Nephron progenitor cell (in vitro differentiated cells): ENCODE measurements around the gene BBS9.

Source experiments
- DNase-seq: peaks from one replicate; pipeline ENCODE4 v3.0.0; 2021
- H3K27ac Mint-ChIP-seq: 2 replicates; pipeline ENCODE4 v1.8.0; 2021; ENCODE audit warnings: mild to moderate bottlenecking, moderate library complexity, mixed read lengths
- H3K27me3 Mint-ChIP-seq: 2 replicates; pipeline ENCODE4 v1.8.0; 2021; ENCODE audit warnings: mild to moderate bottlenecking, low read depth, mixed read lengths; ENCODE audit not compliant: poor library complexity
- H3K36me3 Mint-ChIP-seq: 2 replicates; pipeline ENCODE4 v1.8.0; 2021; ENCODE audit warnings: low read depth, mixed read lengths
- H3K4me1 Mint-ChIP-seq: 2 replicates; pipeline ENCODE4 v1.8.0; 2021; ENCODE audit warnings: mixed read lengths
- H3K4me3 Mint-ChIP-seq: 2 replicates; pipeline ENCODE4 v1.8.0; 2021; ENCODE audit warnings: mild to moderate bottlenecking, moderate library complexity, mixed read lengths
- H3K9me3 Mint-ChIP-seq: 2 replicates; pipeline ENCODE4 v1.8.0; 2021; ENCODE audit warnings: mild to moderate bottlenecking, moderate library complexity, mixed read lengths
- CTCF ChIP-seq: fragments of 200-600 bp; sonication (generic); IDR thresholded peaks from 2 replicates; pipeline ENCODE4 v1.5.0; 2021; ENCODE audit warnings: antibody characterized with exemption

The BBS9 gene

GRCh38 chr7:33192695-33193291, 63.4 kb downstream of the BBS9 start:
- H3K27me3 Mint-ChIP-seq: peaks cover 4% of the 10 kb centered on the region
- peaks cover 23% of the 10 kb centered on the region for H3K4me1 Mint-ChIP-seq
- H3K27ac Mint-ChIP-seq: no peak overlapping the region
- DNase-seq: no peak
- no peak overlapping the region for H3K4me3 Mint-ChIP-seq
- peaks cover 45% of the 10 kb centered on the region for H3K36me3 Mint-ChIP-seq
- no peak for TF ChIP-seq CTCF
- H3K9me3 Mint-ChIP-seq: peaks cover 12% of the 10 kb centered on the region

DNA sequence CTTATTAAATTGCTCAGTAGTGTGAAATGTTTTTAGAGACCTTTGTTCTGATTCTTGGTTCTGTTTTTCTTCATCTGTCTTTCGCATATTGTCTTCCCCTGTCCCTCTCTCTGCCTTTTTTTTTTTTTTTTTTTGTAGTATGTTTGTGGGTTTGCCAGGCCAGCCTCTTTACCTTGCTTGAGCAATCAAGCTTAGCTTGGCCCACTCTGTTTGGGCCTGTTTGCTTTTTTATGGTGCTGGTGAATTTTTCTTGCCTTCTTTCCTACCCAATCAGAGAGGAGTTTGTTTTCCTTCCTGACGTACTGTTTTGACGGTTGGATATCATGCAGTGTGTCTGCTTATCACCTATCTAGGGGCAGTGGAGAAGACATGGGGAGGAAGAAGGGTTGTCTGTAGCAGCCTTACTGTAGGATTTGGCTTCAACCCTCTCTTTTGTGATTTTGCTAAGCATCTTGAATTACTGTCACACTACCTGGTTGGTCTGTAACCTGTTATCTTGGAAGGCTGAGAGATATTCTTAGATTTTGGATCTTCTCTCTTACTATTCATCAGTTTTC, 64.0 kb downstream of the BBS9 start:
- H3K4me3 Mint-ChIP-seq: no peak overlapping the region
- H3K27ac Mint-ChIP-seq: peak overlapping the region; percentile 25
- H3K9me3 Mint-ChIP-seq: peaks cover 12% of the 10 kb centered on the region
- H3K27me3 Mint-ChIP-seq: peaks cover 4% of the 10 kb centered on the region
- no peak for DNase-seq
- peaks cover 23% of the 10 kb centered on the region for H3K4me1 Mint-ChIP-seq
- TF ChIP-seq CTCF: no peak
- peaks cover 43% of the 10 kb centered on the region for H3K36me3 Mint-ChIP-seq

DNA sequence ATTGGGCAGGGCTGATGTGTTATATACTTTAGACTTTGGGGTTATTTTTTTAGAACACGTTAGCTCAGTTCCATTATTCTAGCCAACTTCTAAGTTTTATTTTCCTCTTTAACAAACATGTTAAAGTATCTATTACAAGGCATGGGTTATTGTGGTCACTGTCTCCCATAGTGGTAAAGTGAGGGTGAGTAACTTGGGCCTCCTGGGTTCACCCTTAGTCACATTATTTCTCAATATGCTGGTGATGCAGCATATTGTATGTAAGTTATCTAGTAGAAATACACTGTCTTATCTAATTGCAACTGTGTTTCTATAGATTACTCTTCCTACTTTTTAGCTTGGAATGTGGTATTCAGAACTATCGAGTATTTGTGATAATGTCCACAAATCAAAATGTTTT, 65.9 kb downstream of the BBS9 start:
- H3K9me3 Mint-ChIP-seq: peaks cover 12% of the 10 kb centered on the region
- H3K4me1 Mint-ChIP-seq: peaks cover 23% of the 10 kb centered on the region
- no peak overlapping the region for H3K4me3 Mint-ChIP-seq
- peaks cover 4% of the 10 kb centered on the region for H3K27me3 Mint-ChIP-seq
- DNase-seq: no peak
- no peak for TF ChIP-seq CTCF
- H3K36me3 Mint-ChIP-seq: peaks cover 37% of the 10 kb centered on the region
- H3K27ac Mint-ChIP-seq: no peak overlapping the region

DNA sequence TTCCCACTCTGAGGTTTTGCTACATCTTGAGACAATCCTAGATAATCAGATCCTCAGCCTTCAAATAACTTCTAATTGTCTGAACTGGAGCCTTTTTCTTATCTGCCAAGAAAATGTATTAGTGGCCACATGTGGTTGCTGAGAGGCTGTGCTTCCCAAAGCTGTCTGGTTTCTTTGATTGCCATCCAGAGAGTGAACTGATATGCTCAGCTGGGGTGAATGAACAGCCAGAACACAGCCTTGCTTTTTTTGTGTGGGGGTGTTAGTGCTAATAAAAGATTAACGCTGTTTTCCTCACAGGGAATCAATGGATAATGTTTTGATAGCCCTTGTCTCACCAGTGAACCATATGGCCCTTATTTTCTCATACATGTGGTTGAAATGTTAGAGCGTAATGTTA, 66.9 kb downstream of the BBS9 start:
- Mint-ChIP-seq H3K36me3 (peaks cover 28% of the 10 kb centered on the region), H3K27ac (no peak overlapping the region), H3K27me3 (no peaks in the 10 kb centered on the region), H3K4me1 (peaks cover 16% of the 10 kb centered on the region), H3K9me3 (peaks cover 12% of the 10 kb centered on the region), H3K4me3 (no peak overlapping the region)
- no peak for DNase-seq
- no peak for TF ChIP-seq CTCF

GRCh38 chr7:33200282-33200681, 70.9 kb downstream of the BBS9 start:
- no peaks in the 10 kb centered on the region for H3K9me3 Mint-ChIP-seq
- H3K27ac Mint-ChIP-seq: no peak overlapping the region

More at GRCh38 chr7:33200282-33200681, 70.9 kb downstream of the BBS9 start:
- no peak for TF ChIP-seq CTCF
- no peaks in the 10 kb centered on the region for H3K27me3 Mint-ChIP-seq
- no peak for DNase-seq
- H3K4me1 Mint-ChIP-seq: peaks cover 6% of the 10 kb centered on the region
- H3K36me3 Mint-ChIP-seq: peaks cover 4% of the 10 kb centered on the region
- H3K4me3 Mint-ChIP-seq: no peak overlapping the region
